Activated T-helper 2 cell treated with anti-CD3 and anti-CD28 coated beads, Interferon-gamma antibody, Interleukin-2, Interleukin-4, amounts not matched to agents 10 μg/mL and 5 μg/mL and 100 μg/mL, durations not matched to agents 14 hours and 24 hours and 36 hours (primary cell): Measurements from ENCODE around the gene CRACR2A. TPM values are rescaled to one million over a fixed set of nuclear protein-coding genes. Genes with fewer than 3 reads are reported as not detected.

ENCODE experiments used
- DNase-seq: peaks from one replicate; pipeline ENCODE4 v3.0.0; 2021; ENCODE audit warnings: low spot score
- H3K27ac Mint-ChIP-seq: one replicate; pipeline ENCODE4 v1.8.0; 2021; ENCODE audit warnings: mixed read lengths
- H3K27me3 Mint-ChIP-seq: one replicate; pipeline ENCODE4 v1.8.0; 2021; ENCODE audit warnings: low read depth, mixed read lengths
- H3K36me3 Mint-ChIP-seq: one replicate; pipeline ENCODE4 v1.8.0; 2021; ENCODE audit warnings: low read depth, mixed read lengths
- H3K4me1 Mint-ChIP-seq: one replicate; pipeline ENCODE4 v1.8.0; 2021; ENCODE audit warnings: low read depth, mixed read lengths
- H3K4me3 Mint-ChIP-seq: one replicate; pipeline ENCODE4 v1.8.0; 2021; ENCODE audit warnings: low read depth, mild to moderate bottlenecking, moderate library complexity, mixed read lengths
- H3K9me3 Mint-ChIP-seq: one replicate; pipeline ENCODE4 v1.8.0; 2021; ENCODE audit warnings: mixed read lengths
- intact Hi-C: fragments of 100-400 bp; cut with micrococcal nuclease; formaldehyde crosslinking; loops from one replicate; pipeline ENCODE4 v1.15.1; 2023
- total RNA-seq: library from RNA; stranded (reverse); gene quantifications from 2 replicates; pipeline ENCODE4 v1.2.3, GENCODE V29; 2022

CRACR2A gene
- total RNA-seq, 1 donor from 2014 or later, result 24.6 TPM

GRCh38 chr12:3662521-3662921, 90.4 kb downstream of the CRACR2A start:
- no peaks in the 10 kb centered on the region for H3K27me3 Mint-ChIP-seq
- H3K27ac Mint-ChIP-seq, result no peak overlapping the region
- no peak for DNase-seq
- H3K4me3 Mint-ChIP-seq, result no peak overlapping the region
- H3K4me1 Mint-ChIP-seq, result no peaks in the 10 kb centered on the region
- peaks cover 63% of the 10 kb centered on the region for H3K36me3 Mint-ChIP-seq
- H3K9me3 Mint-ChIP-seq, result no peaks in the 10 kb centered on the region
- intact Hi-C loops, result no loop called here

- H3K27ac Mint-ChIP-seq, result no peak overlapping the region
Measured at GRCh38 chr12:3661028-3661427, 91.9 kb downstream of the CRACR2A start.

GRCh38 chr12:3658327-3659163, 94.4 kb downstream of the CRACR2A start:
- Mint-ChIP-seq H3K27me3 (no peaks in the 10 kb centered on the region), H3K4me1 (no peaks in the 10 kb centered on the region), H3K9me3 (no peaks in the 10 kb centered on the region), H3K4me3 (no peak overlapping the region), H3K27ac (no peak overlapping the region), H3K36me3 (peaks cover 39% of the 10 kb centered on the region)
- DNase-seq, result peak; percentile 18
- intact Hi-C loops, result loop anchor here (1.0 to 5.0 kb wide), 2 partner anchors 119 to 144 kb away; no protein-coding TSS in a partner anchor

More at GRCh38 chr12:3661028-3661427, 91.9 kb downstream of the CRACR2A start:
- H3K4me1 Mint-ChIP-seq, result no peaks in the 10 kb centered on the region
- H3K4me3 Mint-ChIP-seq, result no peak overlapping the region
- peaks cover 53% of the 10 kb centered on the region for H3K36me3 Mint-ChIP-seq
- DNase-seq, result no peak
- intact Hi-C loops, result no loop called here
- H3K9me3 Mint-ChIP-seq, result no peaks in the 10 kb centered on the region
- no peaks in the 10 kb centered on the region for H3K27me3 Mint-ChIP-seq

- Mint-ChIP-seq H3K4me3 (no peak overlapping the region), H3K9me3 (no peaks in the 10 kb centered on the region), H3K36me3 (peaks cover 34% of the 10 kb centered on the region), H3K4me1 (no peaks in the 10 kb centered on the region), H3K27ac (no peak overlapping the region), H3K27me3 (no peaks in the 10 kb centered on the region)
- DNase-seq, result no peak
- intact Hi-C loops, result loop anchor here (5.0 kb wide), 1 partner anchor 145 kb away; no protein-coding TSS in a partner anchor
Measured at GRCh38 chr12:3656946-3657622, 95.8 kb downstream of the CRACR2A start.

GRCh38 chr12:3655328-3655900, 97.5 kb downstream of the CRACR2A start:
- Mint-ChIP-seq H3K27ac (no peak overlapping the region), H3K36me3 (peaks cover 29% of the 10 kb centered on the region), H3K27me3 (no peaks in the 10 kb centered on the region), H3K9me3 (no peaks in the 10 kb centered on the region), H3K4me1 (peaks cover 5% of the 10 kb centered on the region), H3K4me3 (no peak overlapping the region)
- intact Hi-C loops, result loop anchor here (5.0 kb wide), 1 partner anchor 147 kb away; no protein-coding TSS in a partner anchor
- DNase-seq, result no peak

- no peak for DNase-seq
- intact Hi-C loops, result no loop called here
- Mint-ChIP-seq H3K4me3 (no peak overlapping the region), H3K9me3 (no peaks in the 10 kb centered on the region), H3K27me3 (no peaks in the 10 kb centered on the region), H3K4me1 (peaks cover 9% of the 10 kb centered on the region), H3K36me3 (peaks cover 27% of the 10 kb centered on the region), H3K27ac (no peak overlapping the region)
Measured at GRCh38 chr12:3651585-3652424, 101.1 kb downstream of the CRACR2A start.

- intact Hi-C loops, result no loop called here
Measured at GRCh38 chr12:3647504-3647903, 105.4 kb downstream of the CRACR2A start.

GRCh38 chr12:3646561-3647241, 106.2 kb downstream of the CRACR2A start:
- Mint-ChIP-seq H3K27ac (no peak overlapping the region), H3K4me3 (no peak overlapping the region), H3K9me3 (no peaks in the 10 kb centered on the region), H3K36me3 (peaks cover 30% of the 10 kb centered on the region), H3K4me1 (peaks cover 8% of the 10 kb centered on the region), H3K27me3 (no peaks in the 10 kb centered on the region)
- intact Hi-C loops, result no loop called here
- DNase-seq, result no peak

More at GRCh38 chr12:3647504-3647903, 105.4 kb downstream of the CRACR2A start:
- Mint-ChIP-seq H3K9me3 (no peaks in the 10 kb centered on the region), H3K27me3 (no peaks in the 10 kb centered on the region), H3K36me3 (peaks cover 27% of the 10 kb centered on the region), H3K4me1 (peaks cover 9% of the 10 kb centered on the region), H3K27ac (no peak overlapping the region), H3K4me3 (no peak overlapping the region)
- no peak for DNase-seq

GRCh38 chr12:3645091-3645490, 107.8 kb downstream of the CRACR2A start:
- intact Hi-C loops, result no loop called here
- no peaks in the 10 kb centered on the region for H3K9me3 Mint-ChIP-seq

GRCh38 chr12:3644104-3644503, 108.8 kb downstream of the CRACR2A start:
- intact Hi-C loops, result no loop called here
- Mint-ChIP-seq H3K9me3 (no peaks in the 10 kb centered on the region), H3K4me3 (no peak overlapping the region), H3K36me3 (peaks cover 28% of the 10 kb centered on the region), H3K27ac (no peak overlapping the region), H3K4me1 (peaks cover 5% of the 10 kb centered on the region), H3K27me3 (no peaks in the 10 kb centered on the region)
- no peak for DNase-seq

More at GRCh38 chr12:3645091-3645490, 107.8 kb downstream of the CRACR2A start:
- peaks cover 31% of the 10 kb centered on the region for H3K36me3 Mint-ChIP-seq
- no peak overlapping the region for H3K4me3 Mint-ChIP-seq
- no peak overlapping the region for H3K27ac Mint-ChIP-seq
- DNase-seq, result no peak
- H3K4me1 Mint-ChIP-seq, result peaks cover 5% of the 10 kb centered on the region
- no peaks in the 10 kb centered on the region for H3K27me3 Mint-ChIP-seq

GRCh38 chr12:3641428-3642018, 111.4 kb downstream of the CRACR2A start:
- no peak overlapping the region for H3K4me3 Mint-ChIP-seq
- no peaks in the 10 kb centered on the region for H3K4me1 Mint-ChIP-seq
- no peaks in the 10 kb centered on the region for H3K27me3 Mint-ChIP-seq
- intact Hi-C loops, result loop anchor here (2.0 kb wide), 1 partner anchor 21 kb away; no protein-coding TSS in a partner anchor
- H3K36me3 Mint-ChIP-seq, result peaks cover 19% of the 10 kb centered on the region
- DNase-seq, result no peak
- no peaks in the 10 kb centered on the region for H3K9me3 Mint-ChIP-seq
- no peak overlapping the region for H3K27ac Mint-ChIP-seq
